HepG2 (cell line): ENCODE results near the gene MRPL20. TPM values are rescaled to one million over a fixed set of nuclear protein-coding genes. Genes with fewer than 3 reads are reported as not detected.

ENCODE experiments used
- AGO2 ChIP-seq: fragments of 200-400 bp; formaldehyde crosslinking; optimal IDR thresholded peaks from 2 replicates; pipeline ENCODE3; 2017; ENCODE audit warnings: mild to moderate bottlenecking, low read depth, low read length, moderate library complexity
- ATF3 ChIP-seq: sonication (generic); formaldehyde crosslinking; IDR thresholded peaks from 2 replicates; pipeline ENCODE4 v1.4.0; 2020; ENCODE audit warnings: missing genetic modification reagents
- BORCS8-MEF2B ChIP-seq: sonication (generic); formaldehyde crosslinking; IDR thresholded peaks from 2 replicates; pipeline ENCODE4 v1.8.0; 2022; ENCODE audit warnings: mild to moderate bottlenecking, missing genetic modification reagents
- CREBL2 ChIP-seq: sonication (generic); formaldehyde crosslinking; IDR thresholded peaks from 2 replicates; pipeline ENCODE4 v1.8.1; 2023; ENCODE audit warnings: missing genetic modification reagents, mild to moderate bottlenecking, borderline replicate concordance
- ELF1 ChIP-seq: sonication (generic); formaldehyde crosslinking; IDR thresholded peaks from 2 replicates; pipeline ENCODE4 v1.4.0; 2020; ENCODE audit warnings: missing genetic modification reagents
- ELF3 ChIP-seq: IDR thresholded peaks from 2 replicates; pipeline ENCODE4 v1.6.1; 2016; ENCODE audit warnings: missing genetic modification reagents, missing compliant biosample characterization
- GABPB1 ChIP-seq: IDR thresholded peaks from 2 replicates; pipeline ENCODE4 v1.6.1; 2016; ENCODE audit warnings: mild to moderate bottlenecking, missing genetic modification reagents, moderate library complexity, missing compliant biosample characterization
- GLMP ChIP-seq: sonication (generic); formaldehyde crosslinking; IDR thresholded peaks from 2 replicates; pipeline ENCODE4 v1.9.0; 2021; ENCODE audit warnings: missing genetic modification reagents, mild to moderate bottlenecking, borderline replicate concordance
- NONO ChIP-seq, 2 experiments: fragments of 450-650 bp in 1 of 2; sonication (generic) in 1 of 2; formaldehyde crosslinking in 1 of 2; IDR thresholded peaks in 1 of 2; conservative IDR thresholded peaks in 1 of 2; 2 replicates each; pipeline versions ENCODE4 v1.6.1 to v1.8.0; 2017 to 2022; ENCODE audit warnings: mild to moderate bottlenecking in 1 of 2, missing genetic modification reagents in 1 of 2, moderate library complexity in 1 of 2
- POLR2AphosphoS5 ChIP-seq: IDR thresholded peaks from 2 replicates; pipeline ENCODE4 v1.6.1; 2012; ENCODE audit warnings: low read depth, low read length
- POLR2G ChIP-seq: fragments of 200-400 bp; formaldehyde crosslinking; IDR thresholded peaks from 2 replicates; pipeline ENCODE4 v1.6.1; 2018; ENCODE audit warnings: mild to moderate bottlenecking, low read depth, low read length, moderate library complexity
- SOX6 ChIP-seq, 2 experiments: fragments of 450-650 bp in 1 of 2; sonication (generic) in 1 of 2; formaldehyde crosslinking in 1 of 2; IDR thresholded peaks; 2 replicates each; pipeline versions ENCODE4 v1.4.0 to v1.6.1; 2017 to 2020; ENCODE audit warnings: antibody characterized with exemption in 1 of 2, mild to moderate bottlenecking in 1 of 2, missing genetic modification reagents in 1 of 2
- SP2 ChIP-seq: sonication (generic); formaldehyde crosslinking; IDR thresholded peaks from 2 replicates; pipeline ENCODE4 v1.5.1; 2020; ENCODE audit warnings: mild to moderate bottlenecking, missing genetic modification reagents
- TAF1 ChIP-seq: sonication (generic); formaldehyde crosslinking; IDR thresholded peaks from 2 replicates; pipeline ENCODE4 v1.4.0; 2020; ENCODE audit warnings: missing genetic modification reagents
- UBTF ChIP-seq: sonication (generic); formaldehyde crosslinking; IDR thresholded peaks from 2 replicates; pipeline ENCODE4 v1.4.0; 2020; ENCODE audit warnings: mild to moderate bottlenecking, missing genetic modification reagents
- ZBTB33 ChIP-seq: sonication (generic); formaldehyde crosslinking; IDR thresholded peaks from 2 replicates; pipeline ENCODE4 v1.4.0; 2020; ENCODE audit warnings: missing genetic modification reagents
- ZFP37 ChIP-seq: sonication (generic); formaldehyde crosslinking; IDR thresholded peaks from 2 replicates; pipeline ENCODE4 v1.4.0; 2020; ENCODE audit warnings: missing genetic modification reagents, borderline replicate concordance
- ZFY ChIP-seq: sonication (generic); formaldehyde crosslinking; IDR thresholded peaks from 2 replicates; pipeline ENCODE4 v1.4.0; 2020; ENCODE audit warnings: missing genetic modification reagents
- ZGPAT ChIP-seq: IDR thresholded peaks from 2 replicates; pipeline ENCODE4 v1.6.1; 2016; ENCODE audit warnings: mild to moderate bottlenecking
- ZNF558 ChIP-seq: sonication (generic); formaldehyde crosslinking; IDR thresholded peaks from 2 replicates; pipeline ENCODE4 v1.9.0; 2022; ENCODE audit warnings: mild to moderate bottlenecking, missing genetic modification reagents, borderline replicate concordance
- ZNF841 ChIP-seq: sonication (generic); formaldehyde crosslinking; IDR thresholded peaks from 2 replicates; pipeline ENCODE4 v1.8.1; 2023; ENCODE audit warnings: missing genetic modification reagents, borderline replicate concordance
- polyA plus RNA-seq, 8 experiments: library from polyadenylated mRNA; depleted of rRNA in 3 of 8; stranded (reverse) in 7 of 8; unstranded in 1 of 8; fragments of >200 nt; fragmentation: Illumina TruSeq in 4 of 8; extraction: Trizol in 4 of 8; gene quantifications; 2 replicates each; pipeline versions ENCODE4 v1.2.1 to v1.2.3, GENCODE V29; 2011 to 2016; ENCODE audit warnings: low read depth in 4 of 8, missing spikeins in 1 of 8, mixed read lengths in 1 of 8; ENCODE audit not compliant: insufficient read depth in 1 of 8
- total RNA-seq, 5 experiments: library from RNA; depleted of rRNA; stranded (reverse); fragments of >200 nt; fragmentation: Illumina TruSeq; extraction: Trizol; gene quantifications; 2 replicates each; pipeline ENCODE4 v1.2.3, GENCODE V29; 2016; ENCODE audit warnings: low read depth in 1 of 5

MRPL20 gene
- total and polyA plus RNA-seq, 2 of the 13 experiments (the other 11 are each of a cell fraction or from before 2014, with no cell fraction given) = 59.2 to 127 TPM

GRCh38 chr1:1402072-1402900 is 4.8 kb downstream of the MRPL20 start (continued):
- peak; percentile 42; the same call in 1 of the 2 replicates for TF ChIP-seq POLR2G
- no peak for TF ChIP-seq ZNF841 (CRISPR knock-in tag)
- TF ChIP-seq ZFP37 (CRISPR knock-in tag) = no peak
- peak; percentile 2; the same call in 1 of the 2 replicates for TF ChIP-seq TAF1 (CRISPR knock-in tag)
- no peak for TF ChIP-seq UBTF
- no peak for TF ChIP-seq CREBL2 (CRISPR knock-in tag)
- TF ChIP-seq POLR2AphosphoS5 = peak; percentile 38
- no peak for TF ChIP-seq GLMP
- no peak for TF ChIP-seq ATF3 (CRISPR knock-in tag)
- TF ChIP-seq SOX6 (IDR thresholded peaks at IDR 0.05) = no peak
- TF ChIP-seq SOX6 (CRISPR knock-in tag; IDR thresholded peaks at IDR 0.05) = 0 out of 2 replicates have a peak, but pooled peaks have one; percentile 20
- peak; percentile 3; the same call in 1 of the 2 replicates for TF ChIP-seq ZFY (CRISPR knock-in tag)
- TF ChIP-seq SP2 (CRISPR knock-in tag) = no peak
- no peak for TF ChIP-seq ZNF558 (CRISPR knock-in tag)
- peak; percentile 36; the same call in 1 of the 2 replicates for TF ChIP-seq ELF1 (CRISPR knock-in tag)
- peak; percentile 27; the same call in 1 of the 2 replicates for TF ChIP-seq BORCS8-MEF2B (CRISPR knock-in tag)
- 0 out of 2 replicates have a peak, but pooled peaks have one; percentile 36 for TF ChIP-seq ZGPAT (CRISPR knock-in tag)
- TF ChIP-seq ZBTB33 (CRISPR knock-in tag) = peak; percentile 99
- no peak for TF ChIP-seq NONO (IDR thresholded peaks at IDR 0.05)
- TF ChIP-seq NONO (CRISPR knock-in tag; conservative IDR thresholded peaks at IDR 0.05) = 0 out of 2 replicates have a peak, but pooled peaks have one; percentile 36
- 0 out of 2 replicates have a peak, but pooled peaks have one; percentile 28 for TF ChIP-seq ELF3
- TF ChIP-seq GABPB1 = no peak
- peak; percentile 43 for TF ChIP-seq AGO2
